ENCODE measurements around the gene CD34. TPM values are rescaled to one million over a fixed set of nuclear protein-coding genes. Genes with fewer than 3 reads are reported as not detected.

Gene CD34
- total RNA-seq, 1 donor from 2014 or later = 2.4 TPM

DNA sequence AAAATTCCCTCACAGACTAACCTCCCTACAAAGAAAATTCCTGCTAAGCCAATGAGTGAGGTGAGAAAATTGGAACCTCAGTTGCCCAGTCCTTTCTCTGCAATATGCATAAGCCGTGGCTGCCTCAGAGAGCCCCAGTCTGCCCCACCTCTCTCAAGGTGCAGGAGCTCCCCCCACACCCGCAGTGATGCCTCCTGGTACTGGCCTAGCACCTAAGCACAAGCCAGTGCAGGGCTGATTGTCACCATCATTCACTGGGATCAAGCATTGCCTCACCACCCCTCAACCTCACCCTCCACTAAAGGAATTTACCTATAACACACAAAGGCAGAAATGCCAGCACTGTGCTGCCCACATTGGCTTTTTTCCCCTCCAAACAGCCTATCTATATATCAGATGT, 56.9 kb downstream of the CD34 start:
- no peak for DNase-seq (ENCODE audit: low spot score)

DNA sequence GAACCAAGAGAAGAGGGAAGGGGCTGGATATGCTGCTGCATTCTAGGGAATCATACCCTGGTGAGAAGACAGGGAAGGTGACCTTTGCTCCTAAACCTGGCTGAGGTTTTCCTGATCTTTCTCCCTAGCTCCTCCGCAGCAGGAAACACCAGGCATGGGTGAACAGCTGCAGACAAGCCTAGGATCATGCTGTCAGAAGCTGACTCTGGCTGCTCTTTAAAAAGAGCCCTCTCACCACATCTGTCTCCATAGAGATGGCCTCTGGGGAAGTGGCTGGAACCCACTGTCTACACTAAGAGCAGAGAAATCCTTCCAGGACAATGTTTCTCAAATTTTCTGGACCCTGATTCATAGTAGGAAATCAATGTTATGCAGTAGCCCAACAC, 57.6 kb downstream of the CD34 start:
- peak; percentile 34 for DNase-seq (ENCODE audit: low spot score)

DNA sequence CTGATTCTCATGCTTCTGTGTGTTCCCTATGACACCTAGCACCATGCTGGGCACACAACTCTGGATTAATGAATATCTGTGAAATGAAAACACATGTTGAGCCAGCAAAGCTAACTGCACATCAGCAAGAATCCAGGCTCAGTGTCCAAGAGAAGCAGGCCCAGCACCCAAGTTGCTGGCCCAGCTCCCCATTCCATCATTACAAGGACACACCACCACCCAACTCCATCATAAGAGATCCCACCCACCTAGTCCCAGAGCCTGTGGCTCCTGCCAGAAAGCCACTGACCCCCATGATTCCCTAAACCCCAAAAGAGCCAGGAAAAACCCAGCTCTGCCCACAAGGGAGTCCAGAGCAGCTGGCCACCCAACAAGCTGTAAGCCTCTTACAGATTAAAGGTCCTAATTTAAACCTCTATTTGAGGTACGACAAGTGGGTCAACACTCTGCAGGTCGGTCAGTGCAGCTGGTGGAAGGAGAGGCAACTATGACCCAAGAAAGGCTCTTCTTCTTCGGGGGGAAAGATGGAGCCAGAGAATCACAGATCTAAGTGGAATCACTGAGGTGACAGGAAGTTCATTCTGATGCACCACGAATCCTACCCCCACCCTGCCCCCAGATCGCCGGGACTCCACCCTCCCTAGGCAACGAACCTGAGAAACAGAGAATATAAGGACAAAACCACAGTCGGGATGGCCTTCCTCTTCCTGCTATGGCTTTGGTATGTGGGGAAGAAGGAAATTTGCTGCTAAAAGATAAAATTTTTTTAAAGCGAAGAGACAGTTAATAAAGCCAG, 58.2 kb downstream of the CD34 start:
- DNase-seq (ENCODE audit: low spot score) = no peak

DNA sequence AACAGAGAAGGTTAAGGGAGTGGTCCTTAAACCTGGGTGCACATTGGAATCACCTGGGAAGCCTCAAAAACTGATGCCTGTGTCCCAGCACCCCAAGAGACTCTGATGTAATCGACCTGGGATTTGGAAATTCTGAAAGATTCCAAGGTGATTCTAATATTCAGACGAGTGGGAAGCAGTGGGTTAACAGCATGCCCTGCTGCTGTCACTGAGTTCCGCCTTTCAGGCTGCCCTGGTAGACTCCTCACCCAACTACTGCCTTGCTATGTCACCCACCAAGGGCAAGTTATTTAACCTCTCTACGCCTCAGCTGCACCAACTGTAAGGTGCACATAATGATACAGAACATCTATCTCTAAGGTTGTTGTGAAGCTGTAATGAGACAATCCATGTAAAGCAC, 59.2 kb downstream of the CD34 start:
- DNase-seq (ENCODE audit: low spot score) = no peak

DNA sequence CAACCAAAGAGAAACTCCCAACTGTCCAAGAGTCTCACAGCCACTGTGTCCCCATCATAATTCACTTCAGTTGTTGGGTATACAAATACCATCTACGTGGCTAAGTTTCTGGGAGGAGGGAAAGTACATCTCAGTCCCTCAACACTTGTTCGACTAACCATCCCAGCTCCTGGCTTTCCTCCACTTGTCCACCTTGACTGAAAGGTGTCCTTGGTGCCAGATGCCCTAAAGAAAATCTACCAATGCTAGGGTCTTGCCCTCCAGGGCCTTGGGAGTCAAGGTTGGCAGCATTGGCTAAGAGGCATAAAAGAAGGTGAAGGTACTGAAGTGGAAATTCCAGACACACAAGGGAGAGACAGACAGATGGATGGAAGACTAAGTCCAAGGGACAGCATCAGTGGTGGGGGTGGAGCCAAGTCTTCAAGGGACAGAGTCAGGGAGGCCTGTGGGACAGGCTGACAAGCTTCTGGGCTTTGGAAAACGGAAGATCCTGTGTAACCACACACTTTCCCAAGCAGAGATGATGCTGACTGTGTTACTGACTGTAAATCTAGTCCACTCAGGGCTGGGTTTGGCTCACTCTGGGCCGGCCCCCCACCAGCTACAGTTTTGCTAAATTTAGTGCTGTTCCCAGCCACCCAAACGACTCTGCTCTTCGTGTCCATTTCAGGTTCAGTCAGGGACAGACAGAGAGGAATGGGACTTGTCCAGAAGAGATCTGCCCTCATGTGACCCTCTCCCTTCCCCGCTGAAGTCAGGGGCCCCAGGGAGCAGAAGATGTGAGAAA, 60.1 kb downstream of the CD34 start:
- DNase-seq (ENCODE audit: low spot score) = no peak

DNA sequence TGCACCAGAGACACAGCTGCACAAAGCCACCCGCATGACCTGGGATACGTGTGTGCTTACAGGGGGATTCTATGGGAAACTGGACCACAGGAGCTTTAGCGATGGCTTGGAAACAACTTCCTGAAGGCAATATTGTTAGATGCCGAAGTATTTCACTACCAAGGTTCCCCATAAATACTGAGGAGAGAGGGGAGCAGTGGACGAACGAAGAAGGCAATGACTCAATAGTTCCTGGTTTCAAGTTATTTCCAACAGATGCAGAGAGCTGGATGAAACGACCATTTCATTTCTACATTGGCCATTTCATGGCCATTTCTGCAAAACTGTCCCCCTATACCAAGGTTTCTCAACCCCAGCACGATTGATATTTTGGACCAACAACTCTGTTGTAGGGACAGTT, 61.3 kb downstream of the CD34 start:
- no peak for DNase-seq (ENCODE audit: low spot score)

DNA sequence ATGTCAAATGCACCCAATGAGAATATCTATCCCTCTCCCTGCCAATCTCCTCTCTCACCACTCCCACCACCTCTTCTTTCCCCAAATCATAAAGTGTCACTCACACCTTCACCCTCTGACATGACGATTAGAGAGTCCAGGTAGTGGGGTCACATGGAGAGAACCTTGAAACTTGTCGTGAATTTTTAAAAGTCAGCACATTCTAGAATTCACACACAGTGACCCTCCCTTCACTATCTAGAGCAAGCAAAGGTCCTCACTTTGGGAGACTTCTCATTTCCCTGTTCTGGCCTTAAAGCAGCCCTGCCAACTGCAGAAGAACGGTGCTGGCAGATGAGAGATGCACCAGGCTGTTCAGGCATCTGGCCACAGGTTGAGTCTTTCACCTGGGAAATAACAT, 61.9 kb downstream of the CD34 start:
- no peak for DNase-seq (ENCODE audit: low spot score)

DNA sequence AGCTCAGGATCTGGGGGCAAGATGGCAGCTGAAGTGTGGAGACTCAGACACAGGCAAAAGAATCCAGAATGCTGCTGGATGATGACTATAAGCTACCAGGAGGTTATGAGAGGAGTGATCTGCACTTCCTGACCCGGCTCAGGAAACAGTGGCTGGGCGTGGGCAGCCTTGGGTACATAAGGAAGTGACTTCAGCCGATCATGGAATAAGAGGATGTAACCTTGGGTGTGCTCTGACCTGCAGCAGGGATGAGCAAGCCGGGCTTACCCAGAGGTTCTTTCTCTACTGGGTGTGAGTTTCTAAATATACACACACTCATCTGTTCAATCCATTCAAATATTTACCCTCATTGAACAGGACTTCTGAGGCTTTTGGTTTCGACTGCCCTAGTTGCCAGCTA, 62.7 kb downstream of the CD34 start:
- peak; percentile 29 for DNase-seq (ENCODE audit: low spot score)

DNA sequence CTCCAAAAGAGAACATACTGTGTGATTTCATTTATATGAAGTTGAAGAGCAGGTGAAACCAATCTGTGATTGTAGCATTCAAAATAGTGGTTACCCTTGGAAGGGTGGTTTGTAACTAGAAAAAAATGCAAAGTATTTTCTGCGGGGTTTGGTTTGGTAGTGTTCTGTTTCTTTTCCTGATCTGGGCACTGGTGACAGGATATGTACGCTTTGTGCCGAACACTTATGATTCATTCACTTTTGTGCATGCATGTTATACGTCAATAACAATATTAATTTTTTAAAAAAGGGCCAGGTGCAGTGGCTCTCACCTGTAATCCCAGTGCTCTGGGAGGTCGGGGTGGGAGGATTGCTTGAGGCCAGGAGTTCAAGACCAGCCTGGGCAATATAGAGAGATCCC, 63.8 kb downstream of the CD34 start:
- DNase-seq (ENCODE audit: low spot score) = no peak

DNA sequence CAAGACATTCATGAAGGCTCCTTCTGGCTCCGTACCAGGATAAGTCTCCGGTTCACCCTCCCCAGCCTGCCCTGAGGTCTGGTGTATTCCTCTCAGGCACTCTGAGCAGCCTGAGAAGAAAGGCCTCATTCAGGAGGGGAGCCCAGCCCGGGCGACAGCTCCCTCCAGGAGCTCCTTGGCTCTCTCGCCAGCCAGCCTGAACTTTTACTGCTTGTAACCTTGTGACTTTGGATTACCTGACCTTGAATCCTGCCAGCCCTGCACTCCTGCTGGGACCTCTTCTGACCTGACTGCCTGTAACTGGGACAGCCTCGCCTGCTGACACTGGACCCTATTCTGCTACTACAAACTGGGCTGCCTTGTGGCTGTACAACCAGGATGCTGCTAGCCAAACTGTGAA, 65.8 kb downstream of the CD34 start:
- no peak for DNase-seq (ENCODE audit: low spot score)

DNA sequence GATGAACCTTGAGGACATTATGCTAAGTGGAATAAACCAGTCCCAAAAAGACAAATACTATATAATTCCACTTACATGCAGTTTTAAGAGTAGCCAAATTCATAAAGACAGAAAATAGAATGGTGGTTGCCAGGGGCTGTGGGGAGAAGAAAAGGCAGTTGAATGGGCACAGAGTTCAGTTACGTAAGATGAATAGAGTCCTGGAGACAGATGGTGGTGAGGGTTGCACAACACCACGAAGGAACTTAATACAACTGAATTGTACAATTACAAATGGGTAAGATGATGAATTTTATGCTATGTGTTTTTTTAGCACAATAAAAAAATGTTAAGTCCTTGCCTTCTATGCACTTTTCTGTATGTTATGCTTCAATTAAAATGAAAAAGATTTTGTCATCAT, 66.6 kb downstream of the CD34 start:
- no peak for DNase-seq (ENCODE audit: low spot score)

DNA sequence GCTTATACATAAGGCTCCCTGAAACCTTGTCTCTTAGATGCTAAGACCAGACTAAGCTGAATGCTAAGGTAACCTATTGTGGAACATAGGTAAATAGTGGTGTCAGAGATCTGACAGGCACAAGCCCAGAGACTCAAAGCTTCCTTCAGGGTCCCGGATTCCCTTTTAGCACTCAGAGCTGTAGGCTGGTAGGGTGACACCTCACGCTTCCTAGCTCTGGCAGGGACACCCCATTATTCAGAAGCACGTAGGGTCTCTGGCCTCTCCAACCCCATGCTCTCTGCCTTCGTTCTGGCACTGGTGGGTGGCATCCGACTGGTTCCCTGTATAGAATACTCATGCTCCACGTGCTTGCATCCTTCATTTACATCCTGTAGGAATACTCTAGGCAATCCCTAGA, 68.4 kb downstream of the CD34 start:
- DNase-seq (ENCODE audit: low spot score) = no peak

DNA sequence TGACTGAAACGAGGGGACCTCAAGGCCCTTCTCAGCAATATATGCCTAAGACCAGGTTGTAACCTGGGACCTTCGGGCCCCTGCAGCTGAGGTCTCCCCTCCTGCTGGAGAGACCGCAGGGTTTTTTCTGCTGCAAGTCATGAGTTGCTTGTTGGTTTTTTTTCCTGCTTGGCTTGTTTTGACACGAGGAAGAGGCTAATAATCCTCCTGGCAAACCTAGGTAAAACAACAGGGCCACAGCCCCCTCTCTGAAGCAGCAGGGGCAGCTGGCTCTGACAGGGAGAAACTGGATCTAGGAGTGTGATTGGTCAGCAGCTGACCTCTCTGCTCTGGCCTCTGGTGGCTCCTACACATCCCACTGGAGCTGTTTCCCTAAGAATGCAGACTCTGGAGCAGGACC, 69.0 kb downstream of the CD34 start:
- no peak for DNase-seq (ENCODE audit: low spot score)

DNA sequence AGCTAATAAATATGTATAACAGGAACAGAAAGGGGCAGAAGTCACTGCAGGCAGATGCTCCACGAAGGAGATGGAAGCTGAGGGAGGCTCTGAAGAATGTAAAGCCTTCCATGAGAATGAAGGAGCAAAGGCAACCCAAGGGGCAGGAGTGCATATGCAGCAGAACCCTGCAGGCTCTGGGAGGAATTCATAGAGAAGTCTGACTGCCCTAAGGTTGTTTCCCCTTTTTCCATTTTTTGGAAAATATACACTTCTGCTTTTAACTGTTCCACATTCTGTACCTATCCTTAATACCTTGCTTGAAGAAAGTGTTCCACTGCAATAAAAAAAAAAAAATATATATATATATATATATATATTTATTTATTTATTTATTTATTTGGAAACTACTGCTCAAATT, 69.6 kb downstream of the CD34 start:
- no peak for DNase-seq (ENCODE audit: low spot score)

DNA sequence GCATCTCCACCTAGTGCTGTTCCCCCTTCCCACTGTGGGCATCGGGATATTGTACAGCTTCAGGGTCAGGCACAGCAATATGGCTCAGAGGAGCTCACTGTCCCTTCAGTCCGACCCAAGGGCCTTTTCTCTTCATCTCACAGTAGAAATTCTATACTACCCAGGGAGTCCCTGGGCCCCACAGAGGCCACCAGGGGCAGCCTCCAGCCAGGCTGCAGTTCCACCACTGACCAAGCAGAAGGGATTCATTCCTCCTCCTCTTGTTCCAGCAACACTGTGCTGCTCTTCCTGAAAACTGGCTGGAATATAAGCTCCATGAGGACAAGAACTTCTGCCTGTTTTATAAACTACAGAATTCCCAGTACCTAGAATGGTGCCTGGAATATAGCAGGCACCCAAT, 70.5 kb downstream of the CD34 start:
- no peak for DNase-seq (ENCODE audit: low spot score)

DNA sequence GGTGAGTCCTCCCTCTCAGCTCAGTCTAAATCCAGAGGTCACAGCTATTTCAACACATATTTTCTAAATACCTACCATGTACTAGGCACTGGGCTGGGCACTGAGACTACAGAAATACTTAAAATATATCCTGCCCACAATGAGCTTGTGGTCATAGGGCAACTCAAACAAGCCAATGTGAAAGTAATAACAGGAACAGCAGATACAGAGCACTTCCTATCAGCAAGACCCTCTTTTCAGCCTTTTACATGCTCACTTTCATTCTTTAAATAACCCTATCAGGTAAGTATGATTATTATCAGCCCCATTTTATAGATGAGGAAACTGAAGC, 71.9 kb downstream of the CD34 start:
- DNase-seq (ENCODE audit: low spot score) = no peak

DNA sequence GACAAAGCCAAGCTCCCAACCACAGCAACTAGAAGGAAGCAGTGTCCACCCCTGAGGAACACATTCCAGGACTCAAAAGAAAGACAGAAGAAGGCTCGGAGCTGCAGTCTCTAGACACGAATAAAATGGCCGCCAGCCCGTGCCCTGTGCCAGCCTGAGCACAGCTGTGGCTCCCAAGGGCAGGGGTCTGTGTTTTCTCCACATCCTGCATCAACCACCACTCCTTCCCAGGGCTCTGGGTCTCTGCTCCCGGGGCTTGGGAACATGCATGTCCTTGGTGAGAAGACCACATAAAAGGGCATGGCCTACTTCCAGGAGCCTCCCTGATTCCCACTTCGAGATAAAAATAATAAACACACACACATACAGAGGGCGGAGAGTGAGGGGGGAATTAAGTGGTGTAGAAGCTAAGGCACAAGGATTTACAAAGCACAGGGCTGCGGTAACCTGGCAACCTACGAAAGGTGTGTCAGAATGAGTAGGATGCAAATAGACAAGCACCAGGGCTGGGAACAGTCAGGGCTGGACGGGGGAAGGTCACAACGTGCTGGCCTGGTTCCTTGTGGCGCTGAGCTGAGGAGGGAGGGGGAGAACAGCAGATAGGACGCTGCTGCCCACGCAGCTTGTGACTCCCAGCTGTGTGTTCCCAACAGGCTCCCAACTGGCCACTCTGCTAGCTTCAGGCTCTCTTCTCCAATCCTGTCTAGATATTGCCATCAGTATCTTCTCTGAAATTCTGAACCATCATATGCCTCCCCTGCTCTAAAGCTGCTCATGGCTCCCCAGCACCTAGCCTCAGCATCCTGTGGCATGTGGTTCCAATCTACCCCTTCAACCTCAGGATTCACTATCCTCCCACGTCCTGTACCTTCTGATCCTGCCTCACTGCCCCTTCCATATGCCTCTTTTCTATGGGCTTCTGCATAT, 72.5 kb downstream of the CD34 start:
- no peak for DNase-seq (ENCODE audit: low spot score)

DNA sequence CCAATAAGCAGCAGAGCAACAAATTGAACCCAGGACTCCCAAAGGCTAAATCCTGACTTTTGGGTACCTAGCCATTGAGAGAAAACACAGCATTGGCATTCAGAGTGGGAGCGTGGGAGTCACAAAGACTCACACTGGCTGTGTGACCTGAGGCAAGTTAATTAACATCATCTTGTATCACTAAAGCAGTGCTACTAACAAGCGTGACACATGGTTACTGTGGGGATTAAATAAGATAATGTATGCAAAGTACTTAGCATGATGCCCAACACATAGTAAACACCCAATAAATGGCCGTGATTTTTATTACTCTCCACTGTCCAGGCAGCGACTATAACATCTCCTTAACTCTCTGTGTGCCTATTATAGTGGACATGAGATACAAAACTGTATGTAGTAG, 73.3 kb downstream of the CD34 start:
- no peak for DNase-seq (ENCODE audit: low spot score)

DNA sequence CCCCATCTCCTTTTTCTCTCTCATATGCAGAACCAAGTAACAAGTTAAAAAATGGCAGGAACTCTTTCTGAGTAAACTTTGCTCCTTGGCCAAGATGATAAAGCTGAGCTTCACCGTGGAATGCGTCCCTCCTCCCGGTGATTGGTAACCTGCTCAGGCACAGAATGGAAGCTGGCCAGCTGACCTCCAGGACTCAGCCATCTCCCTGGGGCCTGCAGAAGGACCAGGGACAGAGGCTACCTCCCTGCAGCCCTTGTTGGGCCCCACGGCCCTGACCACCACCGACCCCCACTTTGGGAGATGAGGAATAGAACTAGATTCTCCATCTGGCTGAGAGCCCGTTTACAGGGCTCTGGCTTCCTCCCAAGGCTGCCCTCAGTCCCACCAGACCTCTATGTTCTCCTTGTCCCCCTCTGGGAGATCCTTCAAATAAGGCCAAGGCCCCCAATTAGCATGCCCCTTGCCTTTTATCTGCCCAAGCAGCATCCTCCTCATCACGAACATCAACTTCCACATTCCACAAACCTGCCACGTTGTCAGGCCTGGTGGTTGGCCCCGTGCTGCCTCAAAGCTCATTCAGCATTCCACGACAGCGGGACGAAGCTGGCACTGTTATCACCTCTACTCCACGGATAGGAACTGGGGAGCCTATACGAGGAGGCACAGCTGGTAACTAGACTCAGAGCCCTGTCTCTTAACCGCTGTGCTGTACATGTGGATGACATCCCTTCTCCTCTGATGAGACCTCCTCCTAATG, 74.2 kb downstream of the CD34 start:
- no peak for DNase-seq (ENCODE audit: low spot score)

DNA sequence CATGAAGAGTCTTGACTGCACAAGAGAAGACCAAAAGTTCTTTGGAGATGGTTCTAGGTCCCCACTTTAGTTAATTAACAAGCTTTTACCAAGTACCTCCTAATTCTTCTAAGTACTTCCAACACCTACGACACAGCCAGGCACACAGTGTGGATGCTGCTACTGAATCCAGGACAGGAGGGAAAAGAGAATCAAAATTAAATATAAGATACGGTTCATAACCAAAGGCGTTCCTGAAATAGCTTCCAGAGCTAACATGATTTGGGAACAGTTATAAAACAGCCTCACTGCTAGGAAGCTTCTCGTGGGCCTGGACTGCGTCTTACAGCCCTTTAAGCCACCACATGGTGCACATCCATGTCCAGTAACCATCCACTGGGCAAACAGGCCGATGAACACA, 75.0 kb downstream of the CD34 start:
- no peak for DNase-seq (ENCODE audit: low spot score)

DNA sequence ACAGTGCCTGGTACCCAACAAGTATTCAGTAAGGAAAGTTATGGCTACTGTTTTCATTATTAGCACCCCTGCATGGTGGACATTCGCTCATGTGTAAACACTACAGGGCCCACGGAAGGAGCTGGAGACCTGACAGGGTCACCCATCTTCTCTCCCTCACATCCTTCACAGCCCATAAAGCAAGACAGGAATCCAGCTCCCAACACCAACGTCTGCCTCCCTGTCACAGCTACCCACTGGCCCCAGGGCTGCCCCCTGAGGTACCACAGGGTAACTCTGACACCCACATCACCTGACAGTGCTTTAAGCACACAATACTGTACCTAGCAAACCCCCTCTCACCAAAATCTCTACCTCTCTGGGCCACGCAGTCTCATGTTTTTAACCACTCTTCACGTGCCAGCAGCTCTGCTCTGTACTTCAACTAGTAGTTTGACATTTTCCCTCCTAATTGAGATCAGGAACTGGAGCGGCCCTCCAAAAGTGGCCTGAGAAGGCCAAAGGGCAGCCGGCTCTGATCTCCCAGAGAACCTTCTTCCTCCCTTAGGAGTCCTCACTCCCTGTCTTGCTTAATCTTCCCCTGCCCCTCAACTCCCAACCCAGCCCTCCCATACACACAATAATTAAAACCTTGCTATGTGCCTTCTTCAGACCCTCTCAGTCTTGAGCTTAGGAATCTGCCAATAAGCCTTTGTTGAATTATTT, 76.8 kb downstream of the CD34 start:
- no peak for DNase-seq (ENCODE audit: low spot score)
